Spleen (tissue), 11 donors: ENCODE measurements around the gene EVL. TPM values are rescaled to one million over a fixed set of nuclear protein-coding genes. Genes with fewer than 3 reads are reported as not detected.

Experiments used
- DNase-seq: peaks from one replicate; pipeline ENCODE4 v3.0.0-alpha.2; 2020
- H3K27ac ChIP-seq, 8 donors: fragments of 200-600 bp; sonication (generic) in 7 of 8; 1 replicate in 4 of 8; 2 replicates in 4 of 8; pipeline versions ENCODE4 v1.5.0 to v1.8.0; 2016 to 2021; ENCODE audit warnings: inconsistent platforms in 4 of 8, mild to moderate bottlenecking in 4 of 8, moderate library complexity in 1 of 8
- H3K27me3 ChIP-seq, 7 donors: fragments of 200-600 bp; sonication (generic) in 6 of 7; replicated peaks in 1 of 7; 1 replicate in 4 of 7; 2 replicates in 3 of 7; pipeline versions ENCODE4 v1.5.0 to v1.8.0; 2016 to 2021; ENCODE audit warnings: inconsistent platforms in 3 of 7, mild to moderate bottlenecking in 1 of 7
- H3K36me3 ChIP-seq, 6 donors: fragments of 200-600 bp; sonication (generic) in 5 of 6; 1 replicate in 4 of 6; 2 replicates in 2 of 6; pipeline versions ENCODE4 v1.5.0 to v1.8.0; 2016 to 2021; ENCODE audit warnings: inconsistent platforms in 2 of 6
- H3K4me1 ChIP-seq, 6 donors: fragments of 200-600 bp; sonication (generic) in 5 of 6; 1 replicate in 3 of 6; 2 replicates in 3 of 6; pipeline versions ENCODE4 v1.5.0 to v1.8.0; 2016 to 2021; ENCODE audit warnings: inconsistent platforms in 3 of 6
- H3K4me3 ChIP-seq, 8 donors: fragments of 200-600 bp; sonication (generic) in 7 of 8; 1 replicate in 4 of 8; 2 replicates in 4 of 8; pipeline versions ENCODE4 v1.5.0 to v1.8.0; 2016 to 2021; ENCODE audit warnings: inconsistent platforms in 4 of 8, mild to moderate bottlenecking in 4 of 8, moderate library complexity in 2 of 8
- H3K9me3 ChIP-seq, 8 donors: fragments of 200-600 bp; sonication (generic) in 7 of 8; 1 replicate in 4 of 8; 2 replicates in 4 of 8; pipeline versions ENCODE4 v1.5.0 to v1.8.0; 2016 to 2021; ENCODE audit warnings: inconsistent platforms in 4 of 8
- POLR2A ChIP-seq, 3 donors: fragments of 450-650 bp; IDR thresholded peaks; one replicate each; pipeline ENCODE4 v1.5.1; 2017; ENCODE audit warnings: antibody characterized with exemption in 3 of 3, mild to moderate bottlenecking in 1 of 3
- POLR2AphosphoS5 ChIP-seq, 3 donors: sonication (generic); formaldehyde crosslinking; IDR thresholded peaks; one replicate each; pipeline ENCODE4 v1.5.1; 2017; ENCODE audit warnings: antibody characterized with exemption in 3 of 3
- WGBS, 5 donors: extraction: QIAGEN DNeasy Blood & Tissue Kit in 3 of 5; methylation state at CpG; one replicate each; pipeline versions ENCODE4 v1.1.5 to v1.1.7; 2013 to 2018; 5-methylcytosine and 5-hydroxymethylcytosine counted together
- intact Hi-C: fragments of 100-400 bp; cut with DNase I; formaldehyde crosslinking; loops from one replicate; pipeline ENCODE4 v1.15.0; 2023; ENCODE audit warnings: low total_unique reads
- polyA plus RNA-seq, 3 donors: library from polyadenylated mRNA; stranded (reverse); fragments of 200-250 nt; gene quantifications; one replicate each; pipeline ENCODE4 v1.2.1, GENCODE V29; 2013
- total RNA-seq, 7 donors: library from RNA; depleted of rRNA in 3 of 7; stranded (reverse); fragments of >200 nt in 3 of 7; fragmentation: NEBNext Ultra II Directional in 4 of 7; extraction: Animal tissue kit (Norgen Biotek cat#: 25700) in 4 of 7; gene quantifications; one replicate each; pipeline versions ENCODE4 v1.1.0 to v1.2.1, GENCODE V29; 2016 to 2021
- TF ChIP-seq, protein P1 (sequence below), 11 experiments: fragments of 200-600 bp in 7 of 11; fragments of 450-650 bp in 4 of 11; sonication (generic) in 4 of 11; IDR thresholded peaks in 8 of 11; conservative IDR thresholded peaks in 3 of 11; 1 replicate in 7 of 11; 2 replicates in 4 of 11; pipeline versions ENCODE4 v1.4.0 to v1.8.0; 2016 to 2021; ENCODE audit warnings: antibody characterized with exemption in 11 of 11, inconsistent platforms in 4 of 11, mild to moderate bottlenecking in 1 of 11
- donor health status: healthy with polysubstance abuse.
- donor health status: DM: no; HTN: no; CAD: no; lungs with moderate emphysema.
- donor health status: DM: no; HTN: no; CAD: no.
- donor health status: Bipolar disorder and iron deficiency.
- donor health status: healthy.
- donor health status: DM: no; HTN: no; CAD: no.
- donor health status: DM: yes; HTN: yes; CAD: no.

The EVL gene
- total and polyA plus RNA-seq, 10 donors, result 169 to 336 (median 271) TPM

DNA sequence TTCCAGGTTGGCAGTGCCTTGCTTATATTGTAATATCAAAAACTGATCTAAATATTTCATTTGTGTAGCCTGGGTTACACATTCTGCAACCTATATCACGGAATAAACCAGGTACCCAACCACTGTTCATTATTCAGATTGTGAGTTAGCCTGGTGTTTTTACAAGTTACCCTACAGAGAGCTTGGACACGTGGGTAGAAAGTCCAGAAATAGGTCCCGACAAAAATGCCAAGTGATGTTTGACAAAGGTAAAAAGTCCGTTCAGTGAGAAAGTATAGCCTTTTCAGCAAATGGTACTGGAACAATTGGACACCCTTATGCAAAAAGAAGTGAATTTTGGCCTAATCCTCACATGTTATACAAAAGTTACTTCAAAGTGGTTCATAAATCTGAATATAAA, 17.6 kb upstream of the EVL start:
- no peaks in the 10 kb centered on the region for H3K27me3 ChIP-seq
- no peak overlapping the region for H3K27ac ChIP-seq
- intact Hi-C loops, result no loop called here
- H3K36me3 ChIP-seq, result no peaks in the 10 kb centered on the region
- no peak overlapping the region for H3K4me3 ChIP-seq
- TF ChIP-seq POLR2A (IDR thresholded peaks at IDR 0.05) (no peak), POLR2AphosphoS5 (IDR thresholded peaks at IDR 0.05) (no peak)
- peaks cover 0 to 14% (median under 1%) of the 10 kb centered on the region in 6 donors for H3K4me1 ChIP-seq
- DNase-seq, result no peak
- H3K9me3 ChIP-seq, result no peaks in the 10 kb centered on the region
- 90 to 95% (median 92%) methylated on average over 4 of the region's 4 CpGs for WGBS, 5 donors

DNA sequence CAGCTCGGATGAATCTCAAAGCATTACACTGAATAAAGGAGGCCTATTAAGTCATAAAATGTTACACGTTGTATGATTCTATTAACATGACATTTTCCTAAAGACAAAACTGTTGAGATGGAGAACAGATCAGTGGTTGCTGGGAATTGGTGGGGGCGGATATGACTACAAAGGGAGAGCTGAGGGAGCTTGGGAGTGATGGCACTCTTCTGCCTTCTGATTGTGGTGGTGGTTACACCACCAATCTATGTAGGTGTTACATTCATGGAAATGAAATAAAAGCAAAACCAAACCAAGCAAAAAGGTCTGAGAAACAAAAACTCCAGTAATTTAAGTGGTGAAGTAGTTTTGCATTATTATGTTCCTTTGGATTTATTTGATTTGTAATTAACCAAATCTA, 16.4 kb upstream of the EVL start:
- H3K27ac ChIP-seq, result no peak overlapping the region
- peaks cover 0 to 9% (median 0%) of the 10 kb centered on the region in 6 donors for H3K4me1 ChIP-seq
- 78 to 89% (median 82%) methylated on average over 3 of the region's 3 CpGs for WGBS, 5 donors
- intact Hi-C loops, result no loop called here
- H3K27me3 ChIP-seq, result no peaks in the 10 kb centered on the region
- H3K9me3 ChIP-seq, result no peaks in the 10 kb centered on the region
- TF ChIP-seq POLR2AphosphoS5 (IDR thresholded peaks at IDR 0.05) (no peak), POLR2A (IDR thresholded peaks at IDR 0.05) (no peak)
- TF ChIP-seq, protein P1, sequence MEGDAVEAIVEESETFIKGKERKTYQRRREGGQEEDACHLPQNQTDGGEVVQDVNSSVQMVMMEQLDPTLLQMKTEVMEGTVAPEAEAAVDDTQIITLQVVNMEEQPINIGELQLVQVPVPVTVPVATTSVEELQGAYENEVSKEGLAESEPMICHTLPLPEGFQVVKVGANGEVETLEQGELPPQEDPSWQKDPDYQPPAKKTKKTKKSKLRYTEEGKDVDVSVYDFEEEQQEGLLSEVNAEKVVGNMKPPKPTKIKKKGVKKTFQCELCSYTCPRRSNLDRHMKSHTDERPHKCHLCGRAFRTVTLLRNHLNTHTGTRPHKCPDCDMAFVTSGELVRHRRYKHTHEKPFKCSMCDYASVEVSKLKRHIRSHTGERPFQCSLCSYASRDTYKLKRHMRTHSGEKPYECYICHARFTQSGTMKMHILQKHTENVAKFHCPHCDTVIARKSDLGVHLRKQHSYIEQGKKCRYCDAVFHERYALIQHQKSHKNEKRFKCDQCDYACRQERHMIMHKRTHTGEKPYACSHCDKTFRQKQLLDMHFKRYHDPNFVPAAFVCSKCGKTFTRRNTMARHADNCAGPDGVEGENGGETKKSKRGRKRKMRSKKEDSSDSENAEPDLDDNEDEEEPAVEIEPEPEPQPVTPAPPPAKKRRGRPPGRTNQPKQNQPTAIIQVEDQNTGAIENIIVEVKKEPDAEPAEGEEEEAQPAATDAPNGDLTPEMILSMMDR (IDR thresholded peaks at IDR 0.05 in 8 of 11, conservative IDR thresholded peaks at IDR 0.05 in 3 of 11), result no peak
- no peak overlapping the region for H3K4me3 ChIP-seq
- no peak for DNase-seq
- H3K36me3 ChIP-seq, result no peaks in the 10 kb centered on the region

DNA sequence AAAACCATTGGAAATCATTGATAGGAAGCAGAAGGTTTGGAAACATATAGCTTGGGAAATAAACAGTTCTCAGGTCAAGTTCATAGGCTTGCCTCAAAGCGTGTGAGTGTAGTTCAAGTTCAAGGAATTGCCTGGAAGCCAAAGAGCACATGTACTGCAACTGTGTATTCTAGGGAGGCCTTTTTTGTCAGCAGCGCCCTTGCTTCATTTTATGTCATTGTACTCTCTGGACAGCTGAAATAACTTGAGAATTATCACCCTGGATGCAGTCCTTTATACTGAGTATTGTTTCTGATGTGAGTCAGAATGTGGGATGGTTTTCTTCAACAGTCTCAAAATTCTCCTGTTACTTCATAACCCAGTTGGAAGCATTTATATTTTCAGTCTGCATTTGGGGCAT, 16.0 kb upstream of the EVL start:
- intact Hi-C loops, result no loop called here
- WGBS, 5 donors, result 75 to 86% (median 78%) methylated on average over 2 of the region's 2 CpGs
- Histone ChIP-seq H3K9me3 (no peaks in the 10 kb centered on the region), H3K27me3 (no peaks in the 10 kb centered on the region), H3K36me3 (no peaks in the 10 kb centered on the region), H3K27ac (no peak overlapping the region), H3K4me3 (no peak overlapping the region), H3K4me1 (peaks cover 0 to 9% (median 0%) of the 10 kb centered on the region in 6 donors)
- TF ChIP-seq POLR2A (IDR thresholded peaks at IDR 0.05) (no peak), POLR2AphosphoS5 (IDR thresholded peaks at IDR 0.05) (no peak)
- TF ChIP-seq, protein P1 (IDR thresholded peaks at IDR 0.05 in 8 of 11, conservative IDR thresholded peaks at IDR 0.05 in 3 of 11), result no peak
- DNase-seq, result no peak

DNA sequence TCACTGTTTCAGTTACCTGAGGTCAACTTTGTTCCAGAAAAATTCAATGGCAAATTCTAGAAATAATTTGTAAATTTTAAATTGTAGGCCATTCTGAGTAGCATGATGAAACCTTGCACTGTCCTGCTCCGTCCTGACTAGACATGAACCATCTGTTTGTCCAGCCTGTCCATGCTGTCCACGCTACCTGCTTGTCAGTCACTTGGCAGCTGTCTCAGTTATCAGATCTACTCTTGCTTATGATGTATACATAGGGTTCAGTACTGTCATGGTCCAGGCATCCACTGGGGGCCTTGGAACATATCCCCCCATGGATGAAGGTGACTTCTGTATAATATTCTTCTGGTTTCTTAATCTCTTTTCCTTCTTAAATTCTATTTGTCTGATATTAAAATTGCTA, 14.1 kb upstream of the EVL start:
- 95 to 99% (median 96%) methylated on average over 2 of the region's 2 CpGs for WGBS, 5 donors
- intact Hi-C loops, result loop anchor here (10.0 kb wide), 1 partner anchor 54 kb away; no protein-coding TSS in a partner anchor
- Histone ChIP-seq H3K27ac (no peak overlapping the region), H3K36me3 (no peaks in the 10 kb centered on the region), H3K4me1 (peaks cover 0 to 9% (median 0%) of the 10 kb centered on the region in 6 donors), H3K4me3 (no peak overlapping the region), H3K27me3 (no peaks in the 10 kb centered on the region), H3K9me3 (no peaks in the 10 kb centered on the region)
- DNase-seq, result no peak
- no peak for TF ChIP-seq POLR2A (IDR thresholded peaks at IDR 0.05)
- TF ChIP-seq POLR2AphosphoS5 (IDR thresholded peaks at IDR 0.05), result no peak
- TF ChIP-seq, protein P1 (IDR thresholded peaks at IDR 0.05 in 8 of 11, conservative IDR thresholded peaks at IDR 0.05 in 3 of 11), result no peak

DNA sequence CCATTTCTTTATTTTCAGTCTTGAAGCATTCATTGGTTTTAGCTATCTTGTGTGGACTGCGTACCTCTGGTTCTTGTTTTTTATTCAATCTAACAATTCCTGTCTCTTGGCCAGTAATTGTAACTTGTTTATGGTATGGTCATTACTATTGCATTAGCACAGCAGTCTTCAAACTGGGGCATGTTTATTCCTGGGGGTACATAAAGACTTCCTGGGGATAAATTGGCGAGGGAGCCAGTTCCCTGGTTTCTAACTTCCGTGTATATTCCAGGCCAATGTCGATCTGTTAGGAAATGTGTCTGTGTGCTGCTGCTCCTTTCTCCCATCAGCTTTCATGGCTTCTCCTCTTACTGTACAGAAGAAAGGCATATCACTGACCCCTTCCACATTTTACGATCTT, 13.7 kb upstream of the EVL start:
- no peaks in the 10 kb centered on the region for H3K27me3 ChIP-seq
- WGBS, 5 donors, result 85 to 98% (median 94%) methylated on average over 5 of the region's 5 CpGs
- no peaks in the 10 kb centered on the region for H3K36me3 ChIP-seq
- intact Hi-C loops, result loop anchor here (10.0 kb wide), 1 partner anchor 53 kb away; no protein-coding TSS in a partner anchor
- H3K4me3 ChIP-seq, result no peak overlapping the region
- H3K27ac ChIP-seq, result no peak overlapping the region
- no peaks in the 10 kb centered on the region for H3K9me3 ChIP-seq
- TF ChIP-seq, protein P1 (IDR thresholded peaks at IDR 0.05 in 8 of 11, conservative IDR thresholded peaks at IDR 0.05 in 3 of 11), result no peak
- TF ChIP-seq POLR2AphosphoS5 (IDR thresholded peaks at IDR 0.05) (no peak), POLR2A (IDR thresholded peaks at IDR 0.05) (no peak)
- H3K4me1 ChIP-seq, result peaks cover 0 to 9% (median 0%) of the 10 kb centered on the region in 6 donors
- no peak for DNase-seq
